Endothelial cell of umbilical vein (primary cell): ENCODE results near the gene RNU6-9. TPM values are rescaled to one million over a fixed set of nuclear protein-coding genes. Genes with fewer than 3 reads are reported as not detected.

Experiments used
- Bru-seq: library from RNA; stranded (reverse); fragments of 400-500 nt; gene quantifications from one replicate; lab custom pipeline; 2021; lab: Mats Ljungman, UMichigan
- BruChase-seq, 2 experiments: library from RNA; stranded (reverse); fragments of 400-500 nt; gene quantifications; one replicate each; lab custom pipeline; 2021; lab: Mats Ljungman, UMichigan
- BruUV-seq: library from RNA; stranded (reverse); fragments of 400-500 nt; replicated peaks from 2 replicates; lab custom pipeline; 2021; lab: Mats Ljungman, UMichigan
- CTCF ChIA-PET: fragments of 300-600, 350-600 bp; sonication (Branson Sonifier 250); formaldehyde crosslinking; loops from one replicate; lab custom pipeline; 2021; ENCODE audit warnings: antibody characterized with exemption, inconsistent platforms; lab: Charles Lee
- POLR2A ChIA-PET: fragments of 300-600, 350-600 bp; sonication (Branson Sonifier 250); formaldehyde crosslinking; loops from one replicate; lab custom pipeline; 2021; ENCODE audit warnings: antibody characterized with exemption, inconsistent platforms; lab: Charles Lee
- DNase-seq: peaks from one replicate; pipeline ENCODE4 v3.0.0-alpha.2; 2011; ENCODE audit warnings: low read depth, low spot score
- FAIRE-seq: peaks from 2 replicates; lab custom pipeline; 2011; peaks lifted over from hg19 to GRCh38; lab: Jason Lieb, UNC
- H2AFZ ChIP-seq: 2 replicates; pipeline ENCODE4 v1.6.0; 2012; ENCODE audit warnings: low read depth, low read length, control low read depth, inconsistent platforms
- H3K27ac ChIP-seq: 2 replicates; pipeline ENCODE4 v1.5.1; 2011; ENCODE audit warnings: low read depth, mild to moderate bottlenecking, control low read depth, low read length, moderate library complexity; ENCODE audit not compliant: insufficient read depth
- H3K27me3 ChIP-seq, 2 experiments: 2 replicates each; pipeline versions ENCODE4 v1.6.0 to v1.6.1; 2011; ENCODE audit warnings: low read length in 2 of 2, mixed read lengths in 1 of 2; ENCODE audit not compliant: control insufficient read depth in 2 of 2, insufficient read depth in 2 of 2
- H3K36me3 ChIP-seq, 2 experiments: 2 replicates in 1 of 2; 3 replicates in 1 of 2; pipeline ENCODE4 v1.5.1; 2011; ENCODE audit warnings: low read length in 2 of 2, mild to moderate bottlenecking in 1 of 2, moderate library complexity in 1 of 2; ENCODE audit not compliant: control insufficient read depth in 2 of 2, insufficient read depth in 2 of 2; ENCODE audit errors: extremely low read depth in 1 of 2
- H3K4me1 ChIP-seq: 3 replicates; pipeline ENCODE4 v1.5.1; 2011; ENCODE audit warnings: mild to moderate bottlenecking, low read length; ENCODE audit not compliant: control insufficient read depth, insufficient read depth; ENCODE audit errors: extremely low read depth
- H3K4me2 ChIP-seq: 2 replicates; pipeline ENCODE4 v1.6.1; 2011; ENCODE audit warnings: low read length, control low read depth, mixed read lengths; ENCODE audit not compliant: insufficient read depth
- H3K4me3 ChIP-seq, 3 experiments: fragments of 200-600 bp in 1 of 3; sonication (generic), shearing (Covaris generic) in 1 of 3; replicated peaks in 1 of 3; 2 replicates each; pipeline ENCODE4 v1.5.1; 2011 to 2016; ENCODE audit warnings: control low read depth in 3 of 3, low read length in 3 of 3, mild to moderate bottlenecking in 2 of 3, inconsistent platforms in 1 of 3, low read depth in 1 of 3, moderate library complexity in 1 of 3; ENCODE audit not compliant: insufficient read depth in 1 of 3
- H3K79me2 ChIP-seq: 2 replicates; pipeline ENCODE4 v1.6.0; 2012; ENCODE audit warnings: low read length, inconsistent platforms; ENCODE audit not compliant: control insufficient read depth, insufficient read depth
- H3K9ac ChIP-seq: replicated peaks from 2 replicates; pipeline ENCODE3; 2011; ENCODE audit warnings: low read length, control low read depth; ENCODE audit not compliant: insufficient read depth; ENCODE audit errors: extremely low read depth
- H3K9me1 ChIP-seq: replicated peaks from 3 replicates; pipeline ENCODE4 v1.6.0; 2011; ENCODE audit warnings: mild to moderate bottlenecking, low read length; ENCODE audit not compliant: control insufficient read depth, insufficient read depth; ENCODE audit errors: extremely low read depth
- H3K9me3 ChIP-seq: replicated peaks from 2 replicates; pipeline ENCODE4 v1.5.1; 2012; ENCODE audit warnings: low read length, inconsistent platforms; ENCODE audit not compliant: control insufficient read depth, insufficient read depth
- H4K20me1 ChIP-seq: replicated peaks from 2 replicates; pipeline ENCODE3; 2011; ENCODE audit warnings: mild to moderate bottlenecking, low read length; ENCODE audit not compliant: control insufficient read depth, insufficient read depth; ENCODE audit errors: extremely low read depth
- CTCF ChIP-seq, 2 donors: IDR thresholded peaks; 1 replicate in 1 of 2; 2 replicates in 1 of 2; pipeline ENCODE4 v1.5.1; 2011; ENCODE audit warnings: low read length in 2 of 2, mild to moderate bottlenecking in 2 of 2, moderate library complexity in 2 of 2, control low read depth in 1 of 2, inconsistent platforms in 1 of 2, low read depth in 1 of 2; ENCODE audit not compliant: insufficient read depth in 1 of 2; ENCODE audit errors: extremely low read depth in 1 of 2
- EZH2 ChIP-seq: IDR thresholded peaks from 2 replicates; pipeline ENCODE4 v1.6.1; 2012; ENCODE audit warnings: borderline replicate concordance, low read depth, mild to moderate bottlenecking, moderate library complexity, low read length, inconsistent platforms; ENCODE audit not compliant: severe bottlenecking
- FOS ChIP-seq: IDR thresholded peaks from 2 replicates; pipeline ENCODE4 v1.6.1; 2011; ENCODE audit warnings: mild to moderate bottlenecking, low read length, moderate library complexity, borderline replicate concordance; ENCODE audit not compliant: insufficient read depth
- GATA2 ChIP-seq: IDR thresholded peaks from 2 replicates; pipeline ENCODE4 v1.7.0; 2011; ENCODE audit warnings: low read depth, mild to moderate bottlenecking, moderate library complexity, mixed read lengths, low read length; ENCODE audit not compliant: insufficient read length, insufficient read depth
- JUN ChIP-seq: IDR thresholded peaks from 2 replicates; pipeline ENCODE4 v1.6.1; 2011; ENCODE audit warnings: borderline replicate concordance, low read depth; ENCODE audit not compliant: insufficient read length, insufficient read depth
- MYC ChIP-seq: IDR thresholded peaks from one replicate; pipeline ENCODE4 v1.6.1; 2011; ENCODE audit warnings: mild to moderate bottlenecking, low read depth, low read length
- POLR2A ChIP-seq: IDR thresholded peaks from 2 replicates; pipeline ENCODE4 v1.6.1; 2012; ENCODE audit warnings: low read depth, mild to moderate bottlenecking, control low read depth, low read length
- POLR2AphosphoS5 ChIP-seq: IDR thresholded peaks from 2 replicates; pipeline ENCODE4 v1.6.1; 2012; ENCODE audit warnings: low read depth, mild to moderate bottlenecking, control low read depth, low read length, moderate library complexity; ENCODE audit not compliant: insufficient read depth
- dilution Hi-C: fragments of 300-500 bp; cut with MboI; formaldehyde crosslinking; loops from one replicate; pipeline ENCODE4 v1.15.0; 2019; ENCODE audit warnings: low sequenced_read_pairs; ENCODE audit not compliant: extremely low pct_ligation_motif_present
- intact Hi-C: fragments of 100-400 bp; cut with micrococcal nuclease; formaldehyde crosslinking; loops from one replicate; pipeline ENCODE4 v1.10.0; 2022
- long read RNA-seq: library from polyadenylated mRNA; stranded (forward); transcript quantifications from one replicate; pipeline ENCODE4 v2.0.0, GENCODE V29; 2021
- polyA minus RNA-seq, 3 experiments: library from RNA; depleted of rRNA, polyadenylated mRNA; stranded (reverse); fragments of >200 nt; gene quantifications; 1 replicate in 1 of 3; 2 replicates in 2 of 3; pipeline ENCODE4 v1.2.3, GENCODE V29; 2011
- polyA plus RNA-seq, 4 experiments: library from polyadenylated mRNA; depleted of rRNA in 3 of 4; stranded (reverse) in 3 of 4; unstranded in 1 of 4; fragments of >200 nt; gene quantifications; 2 replicates each; pipeline versions ENCODE4 v1.2.1 to v1.2.3, GENCODE V29; 2011 to 2012; ENCODE audit warnings: missing spikeins in 1 of 4
- total RNA-seq: library from RNA; stranded (reverse); gene quantifications from 2 replicates; pipeline ENCODE4 v1.2.3, GENCODE V29; 2021

Gene RNU6-9
- not detected in 2 replicates for total RNA-seq
- not detected in 2 replicates for polyA plus RNA-seq
- polyA plus RNA-seq (2011; cell fraction: cytosol; rRNA removed): not detected in 2 replicates
- not detected in 2 replicates for polyA plus RNA-seq (2011; cell fraction: nucleus; rRNA removed)
- polyA plus RNA-seq (2012): not detected in 2 replicates
- not detected in 2 replicates for polyA minus RNA-seq
- 1,914 TPM for polyA minus RNA-seq (2011; cell fraction: cytosol; rRNA and poly(A)+ RNA removed)
- not detected in 2 replicates for polyA minus RNA-seq (2011; cell fraction: nucleus; rRNA and poly(A)+ RNA removed)
- not detected for Bru-seq, nascent RNA
- BruChase-seq, experiment 1, labeled RNA remaining after a 6-hour chase: not detected
- BruChase-seq, experiment 2, labeled RNA remaining after a 2-hour chase: not detected
- long read RNA-seq, transcript RNU6-9-201 (1 exons, 107 nt): major isoform, 8 of 8 reads
- long read RNA-seq, partial matches to known transcripts: 0 of 8 reads
- long read RNA-seq, other reads (novel, unspliced or antisense): 0 of 8 reads

GRCh38 chr19:892894-893689 is at the start of gene RNU6-9, which contains the start of gene MED16:
Gene RNU6-9, plus strand, starts transcription at chr19:893484.
Gene MED16, minus strand, starts transcription at chr19:893187. Its CDS starts 2,056 bp downstream, at chr19:891131.
- Histone ChIP-seq H3K4me2 (peak within 1 kb of the TSS; percentile 41), H3K4me3 (peak within 1 kb of the TSS; percentile 54 to 91 (median 66)), H3K4me1 (no peaks in the 10 kb centered on the region), H3K36me3 (peaks cover 2 to 17% of the 10 kb centered on the region in 2 experiments), H3K79me2 (peaks cover 5% of the 10 kb centered on the region), H4K20me1 (no peaks in the 10 kb centered on the region), H3K9ac (peak within 1 kb of the TSS; percentile 59), H3K27me3 (no peaks in the 10 kb centered on the region), H3K9me3 (no peaks in the 10 kb centered on the region), H3K9me1 (no peaks in the 10 kb centered on the region), H2AFZ (peak within 1 kb of the TSS; percentile 78), H3K27ac (peak within 1 kb of the TSS; percentile 64)
- FAIRE-seq: peak; percentile 90
- TSS peak; percentile 100 for BruUV-seq
- dilution Hi-C loops: no loop called here
- peak; percentile 46 for TF ChIP-seq POLR2A
- TF ChIP-seq MYC: no peak
- TF ChIP-seq EZH2: no peak
- TF ChIP-seq CTCF (IDR thresholded peaks at IDR 0.05; ENCODE audit: extremely low read depth in 1 of 2, insufficient read depth in 1 of 2, low read depth in 1 of 2, low read length in 2 of 2): no peak
- TF ChIP-seq FOS: no peak
- no peak for TF ChIP-seq JUN
- no peak for TF ChIP-seq GATA2
- TF ChIP-seq POLR2AphosphoS5: peak; percentile 70
- intact Hi-C loops: loop anchor here (2.0 kb wide), 1 partner anchor 20 kb away; the partner anchor contains the start of gene R3HDM4
- ChIA-PET CTCF (interaction anchor here (1.0 to 1.6 kb wide), 4 partner anchors 9 to 30 kb away, joined by 3 to 7 read pairs (median 4); no protein-coding TSS in a partner anchor), POLR2A (interaction anchor here (0.6 to 0.9 kb wide), 2 partner anchors 241 to 376 kb away, joined by 4 to 5 read pairs; partner anchors contain the start of gene CIRBP)
- DNase-seq: peak; percentile 95
